T-helper 22 cell (primary cell): ENCODE measurements around the gene EHF.
"Not testable (repeated sequence)": the region's sequence is repeated elsewhere in the genome, so short reads cannot be mapped to it uniquely, and the experiment has no call there.

Experiments used
- DNase-seq: peaks from one replicate; pipeline ENCODE4 v3.0.0-alpha.2; 2020; ENCODE audit warnings: low read depth

Gene EHF

DNA sequence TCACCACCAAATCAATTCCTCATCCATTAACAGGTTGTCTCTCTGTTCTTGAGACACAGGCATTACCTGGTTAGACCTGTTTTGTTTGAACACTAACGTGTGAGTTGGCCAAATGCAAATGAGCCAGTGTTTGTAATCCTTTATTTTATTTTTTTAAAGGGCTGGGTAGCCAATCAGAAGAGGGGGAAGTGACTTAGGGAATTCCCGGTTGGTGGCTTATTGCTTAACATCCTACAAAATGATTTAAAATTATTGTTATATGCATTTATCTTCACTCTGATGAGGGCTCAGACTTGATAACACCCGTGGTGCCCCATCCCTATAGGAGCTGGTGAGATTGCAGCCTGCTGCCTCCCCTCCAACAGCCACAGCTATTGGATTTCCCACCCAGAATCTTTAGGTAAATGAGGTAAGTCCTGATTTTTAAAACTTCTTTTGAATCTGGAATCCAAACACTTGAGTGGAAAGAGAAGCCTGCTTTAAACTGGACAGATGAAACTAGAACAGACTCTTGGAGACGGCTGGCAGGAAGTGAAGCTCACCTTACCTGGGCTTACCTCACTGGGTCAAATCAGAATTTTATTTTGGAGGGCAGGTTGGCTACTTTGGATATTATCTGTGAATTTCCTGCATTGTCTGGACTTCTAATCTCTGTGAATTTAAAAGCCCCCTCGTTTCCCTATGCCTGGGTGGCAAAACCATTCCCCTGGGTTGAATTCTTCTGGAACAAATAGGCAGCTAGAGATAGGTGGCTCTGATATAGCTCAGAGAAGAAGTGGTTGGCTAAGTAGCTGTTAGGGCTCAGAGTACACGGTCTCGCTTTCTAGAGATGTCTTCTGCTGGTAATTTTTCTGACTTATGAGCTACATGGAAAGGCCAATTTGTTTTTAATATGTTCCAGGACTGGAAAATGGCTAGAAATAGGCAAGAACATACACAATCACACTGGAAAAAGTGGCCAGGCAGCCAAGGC, at the start of gene EHF:
EHF (plus strand) TSS at position 274 of the 973 bp plus-strand sequence. CDS start 21,538 bp downstream, outside the sequence.
- DNase-seq, result no peak

DNA sequence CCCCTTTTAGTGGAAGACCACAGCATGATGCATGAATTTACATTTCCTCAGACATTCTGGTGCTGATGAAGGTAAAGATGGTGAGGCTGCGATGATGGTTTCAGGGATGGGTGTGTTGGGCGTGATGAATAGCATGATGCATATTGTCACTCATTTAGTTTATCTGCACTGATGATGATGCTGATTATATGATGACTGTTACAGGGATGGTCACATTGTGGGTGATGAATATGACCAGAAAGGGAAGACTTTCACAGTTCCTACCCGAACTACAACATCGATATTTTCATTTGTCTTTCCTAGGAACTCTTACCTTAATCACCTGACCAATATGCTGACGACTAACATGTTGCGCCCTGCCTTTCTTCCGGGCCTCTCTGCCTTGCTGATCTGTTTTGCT, 47.4 kb upstream of the EHF start:
- no peak for DNase-seq

DNA sequence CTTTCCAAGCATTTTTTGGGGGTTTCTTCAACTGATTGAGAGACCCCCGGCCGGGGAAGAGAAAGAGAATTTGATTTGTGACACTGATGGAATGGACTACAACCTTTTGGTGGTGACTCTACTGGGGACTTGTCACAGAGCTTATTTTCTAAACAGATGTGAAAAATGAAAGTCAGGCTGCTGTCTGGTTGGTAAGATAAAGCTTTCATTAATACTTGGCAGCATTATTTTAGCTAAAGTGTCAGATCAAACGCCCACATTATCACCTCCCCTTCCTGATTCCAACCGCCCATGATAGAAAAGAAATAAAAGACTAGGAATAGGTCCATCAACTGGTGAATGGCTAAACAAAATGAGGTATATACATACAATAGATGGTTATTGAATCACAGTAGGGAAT, 45.6 kb upstream of the EHF start:
- no peak for DNase-seq

DNA sequence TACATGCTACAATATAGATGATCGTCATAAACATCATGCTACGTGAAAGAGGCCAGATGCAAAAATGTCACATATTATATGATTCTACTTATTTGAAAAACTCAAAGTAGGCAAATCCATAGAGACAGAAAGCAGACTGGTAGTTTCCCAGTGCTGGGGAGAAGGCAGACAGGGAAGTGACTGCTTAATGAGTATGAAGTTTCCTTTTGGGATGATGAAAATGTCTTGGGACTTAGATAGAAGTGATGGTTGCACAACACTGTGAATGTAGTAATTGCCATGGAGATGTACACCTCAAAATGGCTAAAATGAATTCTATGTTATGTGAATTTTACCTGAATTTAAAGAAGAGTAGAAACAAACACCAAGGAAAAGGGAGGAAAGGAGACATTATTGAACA, 45.2 kb upstream of the EHF start:
- DNase-seq, result no peak

DNA sequence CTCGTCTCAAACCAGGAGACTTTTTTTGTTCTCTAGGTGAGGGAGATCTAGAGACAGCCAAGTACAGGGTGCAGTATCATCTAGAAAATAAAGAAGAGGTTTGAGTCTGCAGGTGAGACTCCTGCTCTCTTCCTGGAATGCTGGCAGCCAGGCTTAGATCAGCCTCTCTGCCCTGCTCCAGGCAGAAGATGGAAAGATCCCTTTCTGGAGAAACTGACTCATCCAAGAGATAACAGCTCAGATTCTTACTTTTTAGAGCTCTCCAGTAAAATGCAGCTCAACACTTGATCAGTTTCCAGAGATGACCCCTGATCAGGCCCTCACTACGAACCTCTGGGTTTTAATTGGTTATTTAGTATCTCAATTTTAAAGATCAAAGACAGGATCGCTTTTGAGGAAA, 44.6 kb upstream of the EHF start:
- no peak for DNase-seq

DNA sequence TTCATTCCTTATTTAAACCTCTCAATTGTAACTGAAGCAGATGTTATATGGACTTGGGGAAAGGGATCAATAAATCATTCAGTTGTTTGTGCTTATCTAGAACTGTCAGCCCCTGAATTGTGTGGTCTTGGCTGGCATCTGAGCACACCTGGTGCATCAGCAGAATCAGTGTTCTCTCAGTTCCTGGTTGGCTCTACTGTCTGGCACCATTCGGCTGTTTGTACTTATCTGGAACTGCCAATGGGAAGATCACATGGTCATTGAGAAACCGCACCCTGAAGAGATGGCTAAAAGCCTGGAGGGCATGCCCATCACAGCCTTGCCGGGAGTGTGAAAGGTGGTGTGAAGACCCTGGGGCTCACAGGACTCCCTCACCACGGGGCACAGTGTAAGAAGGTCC, 37.1 kb upstream of the EHF start:
- no peak for DNase-seq

DNA sequence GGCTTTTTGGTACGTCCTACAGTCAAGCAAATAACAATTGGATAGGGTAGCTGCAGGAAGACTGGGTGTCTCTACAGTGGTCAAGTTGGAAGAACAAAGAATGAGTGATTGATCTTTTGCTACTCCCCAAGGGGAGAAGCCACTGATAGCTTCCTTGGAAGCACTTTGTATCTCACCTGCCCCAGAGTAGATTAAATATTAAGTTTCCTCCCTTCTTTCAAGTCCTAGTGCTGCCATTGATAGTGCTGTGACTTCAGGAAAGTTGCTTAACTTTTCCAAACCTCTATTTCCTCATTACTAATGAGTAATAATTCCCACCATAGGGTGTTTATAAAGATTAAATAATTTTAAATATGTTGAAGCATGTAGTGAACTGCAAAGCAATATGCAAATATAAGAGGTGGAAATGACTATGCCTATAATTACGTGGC, 35.6 kb upstream of the EHF start:
- DNase-seq, result no peak

DNA sequence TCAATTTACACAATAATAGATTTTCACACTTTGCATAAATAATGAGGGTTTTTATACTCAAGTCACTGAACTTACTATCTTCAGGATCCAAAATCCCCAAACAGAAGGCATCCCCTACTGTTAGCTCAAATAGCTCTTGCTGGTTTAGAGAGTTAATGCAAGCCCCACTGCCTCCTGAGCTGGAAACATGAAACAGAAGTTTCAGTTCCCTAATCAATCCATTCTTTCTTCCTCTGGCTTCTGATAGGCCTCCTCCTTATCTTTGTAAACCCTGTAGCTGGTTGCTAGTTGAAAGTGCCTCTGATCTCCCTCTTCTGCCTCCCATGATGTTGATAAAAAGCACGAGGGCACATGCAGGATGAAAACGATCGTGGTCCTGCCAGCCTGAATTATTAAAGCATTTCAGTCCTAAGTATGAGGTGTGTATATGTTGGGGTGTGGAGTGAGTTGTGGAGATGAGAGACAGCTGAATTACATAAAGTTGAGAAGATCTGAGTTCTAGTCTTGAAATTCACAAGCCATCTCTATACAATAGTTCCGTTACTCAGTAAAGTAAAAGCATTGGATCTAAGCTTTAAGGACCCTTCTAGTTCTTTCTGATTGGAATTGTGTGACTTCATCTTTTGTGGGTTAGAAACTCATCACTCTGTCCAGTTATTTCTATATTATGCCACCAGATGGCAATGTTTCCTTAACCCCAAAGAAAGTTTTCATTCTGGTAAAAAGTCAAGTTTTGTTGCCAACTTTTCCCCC, 35.0 kb upstream of the EHF start:
- DNase-seq, result no peak

DNA sequence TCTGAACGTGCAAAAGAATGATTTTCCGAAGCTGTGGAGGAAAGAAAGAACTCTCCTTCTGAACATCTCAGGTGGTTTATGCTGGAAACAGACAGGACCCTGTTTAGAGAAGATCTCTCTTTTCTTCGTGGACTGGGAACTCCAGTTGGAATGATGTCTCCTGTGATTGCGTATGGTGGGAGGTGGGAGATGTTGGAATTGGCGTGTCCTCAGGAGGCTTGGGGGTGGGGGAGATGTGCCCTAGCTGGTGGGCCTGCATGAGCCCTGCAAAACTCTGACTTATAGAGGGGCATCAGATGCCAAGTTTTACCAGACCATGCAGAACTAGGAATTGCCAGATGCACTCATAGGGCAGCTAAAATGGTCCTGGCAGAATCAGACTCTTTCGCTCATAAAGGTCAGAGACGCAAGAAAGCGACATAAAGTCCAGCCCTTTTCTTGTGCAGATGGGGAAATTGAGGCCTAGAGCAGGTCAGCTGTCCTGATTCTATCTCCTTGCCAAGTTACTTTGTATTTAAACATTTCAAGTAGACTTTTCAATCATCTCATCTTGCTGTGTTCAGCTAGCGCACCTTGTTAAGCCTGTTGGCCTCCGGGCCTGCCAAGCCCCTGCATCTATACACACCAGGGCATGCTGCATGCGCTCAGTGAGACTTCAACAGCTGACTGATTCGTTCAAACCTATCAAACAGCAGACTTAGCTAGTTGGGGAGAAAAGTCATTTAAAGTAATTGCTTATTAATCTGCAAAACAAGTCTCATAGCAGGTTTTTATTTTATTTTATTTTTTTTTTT, 34.2 kb upstream of the EHF start:
- no peak for DNase-seq

DNA sequence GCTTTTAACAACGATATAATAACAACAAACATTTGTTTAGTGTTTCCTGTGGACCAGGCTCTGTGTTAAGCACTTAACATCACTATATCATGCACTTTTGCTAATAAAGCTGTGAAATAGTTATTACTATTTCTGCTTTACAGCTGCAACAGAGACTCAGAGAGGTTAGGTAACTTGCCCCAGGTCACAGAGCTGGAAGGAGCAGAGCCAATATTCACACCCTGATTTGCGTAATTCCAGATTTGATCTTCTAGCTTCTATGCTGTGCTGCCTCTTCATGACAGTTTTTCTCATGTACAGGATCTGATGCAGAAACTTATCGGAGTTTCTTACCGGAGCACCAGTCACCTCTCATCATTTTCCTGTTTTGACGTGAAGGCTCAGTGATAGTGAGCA, 33.6 kb upstream of the EHF start:
- DNase-seq, result no peak

DNA sequence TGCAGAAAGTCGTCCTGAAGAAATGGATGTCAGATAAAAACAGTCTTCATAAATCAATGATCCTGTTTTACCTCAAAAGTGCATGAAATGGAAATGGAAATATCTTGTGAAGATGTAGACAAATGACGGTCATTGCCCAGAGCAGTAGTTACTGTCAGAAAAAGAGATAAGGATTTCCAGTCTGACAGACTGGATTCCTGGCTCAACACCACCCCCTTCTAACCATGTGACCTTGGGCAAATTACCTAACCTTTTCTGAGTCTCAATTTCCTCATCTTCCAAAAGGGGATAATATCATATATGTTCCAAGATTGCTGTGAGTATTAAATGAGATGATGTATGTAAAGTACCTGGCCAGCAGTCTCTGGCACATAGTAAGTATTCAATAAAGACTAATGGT, 32.9 kb upstream of the EHF start:
- no peak for DNase-seq

DNA sequence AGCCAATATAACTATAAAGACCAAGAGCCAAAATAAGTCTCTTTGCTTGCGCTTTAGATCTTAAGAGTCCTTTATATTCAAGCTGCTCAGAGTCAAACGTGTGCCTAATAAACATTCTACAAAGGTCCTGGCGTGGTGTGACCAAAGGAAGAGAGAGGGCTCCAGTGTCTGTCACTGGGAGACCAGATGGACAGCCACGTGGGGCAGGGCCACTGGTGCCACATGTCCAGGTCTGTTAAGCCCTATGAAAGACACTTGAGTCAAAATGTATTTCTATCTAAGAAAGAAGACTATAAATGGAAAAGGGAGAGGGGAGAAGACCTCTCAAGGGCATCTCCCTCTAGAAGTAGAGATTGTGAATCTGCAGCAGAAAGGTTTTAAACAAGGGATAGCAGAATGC, 32.2 kb upstream of the EHF start:
- DNase-seq, result no peak

DNA sequence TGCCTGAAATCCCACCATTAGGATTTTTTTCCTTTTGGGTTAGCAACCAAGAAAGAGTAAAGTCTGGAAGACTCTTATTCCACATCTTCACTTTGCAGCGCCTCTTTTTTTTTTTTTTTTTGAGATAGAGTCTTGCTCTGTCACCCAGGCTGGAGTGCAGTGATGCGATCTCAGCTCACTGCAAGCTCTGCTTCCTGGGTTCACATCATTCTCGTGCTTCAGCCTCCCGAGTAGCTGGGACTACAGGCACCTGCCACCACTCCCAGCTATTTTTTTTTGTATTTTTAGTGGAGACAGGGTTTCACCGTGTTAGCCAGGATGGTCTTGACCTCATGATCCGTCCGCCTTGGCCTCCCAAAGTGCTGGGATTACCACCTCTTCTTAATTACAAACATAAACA, 31.7 kb upstream of the EHF start:
- DNase-seq, result not testable (repeated sequence)

DNA sequence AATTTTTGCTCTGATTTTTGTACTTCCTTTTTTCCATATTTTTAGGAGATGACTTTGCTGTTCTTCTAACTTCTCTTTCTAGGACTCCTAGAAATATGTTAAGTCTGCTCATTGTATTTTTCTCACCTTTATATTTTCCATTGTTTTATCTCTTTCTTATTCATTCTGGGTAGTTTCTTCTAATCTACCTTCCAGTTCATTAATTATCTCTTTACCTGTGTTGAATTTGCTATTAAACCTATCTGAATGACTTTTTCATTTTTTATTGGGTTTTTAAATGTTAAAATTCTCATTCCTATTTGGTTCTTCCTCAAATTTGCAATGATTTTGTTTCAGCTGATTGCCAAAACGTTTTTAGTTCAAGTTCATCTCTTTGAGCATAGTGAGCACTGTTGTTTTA, 27.8 kb upstream of the EHF start:
- DNase-seq, result no peak

DNA sequence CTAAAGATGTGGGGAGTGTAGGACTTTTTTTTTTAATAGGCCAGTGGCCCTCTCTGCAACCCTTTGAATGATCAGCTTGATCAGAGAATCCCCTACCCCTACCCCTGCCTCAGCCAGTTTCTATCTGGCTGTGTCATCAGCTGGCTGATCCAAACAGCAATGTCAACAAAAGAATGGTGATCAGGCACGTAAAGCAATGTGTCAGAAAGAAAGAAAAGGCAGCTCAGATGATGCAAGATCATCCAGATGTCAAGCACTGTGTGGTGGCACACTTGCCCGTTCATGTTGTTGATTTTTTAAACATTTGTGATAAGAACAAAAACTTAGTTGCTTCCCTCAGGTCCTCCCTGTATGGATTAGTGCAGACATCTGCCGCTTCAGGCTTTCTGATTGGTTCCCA, 26.3 kb upstream of the EHF start:
- DNase-seq, result no peak

DNA sequence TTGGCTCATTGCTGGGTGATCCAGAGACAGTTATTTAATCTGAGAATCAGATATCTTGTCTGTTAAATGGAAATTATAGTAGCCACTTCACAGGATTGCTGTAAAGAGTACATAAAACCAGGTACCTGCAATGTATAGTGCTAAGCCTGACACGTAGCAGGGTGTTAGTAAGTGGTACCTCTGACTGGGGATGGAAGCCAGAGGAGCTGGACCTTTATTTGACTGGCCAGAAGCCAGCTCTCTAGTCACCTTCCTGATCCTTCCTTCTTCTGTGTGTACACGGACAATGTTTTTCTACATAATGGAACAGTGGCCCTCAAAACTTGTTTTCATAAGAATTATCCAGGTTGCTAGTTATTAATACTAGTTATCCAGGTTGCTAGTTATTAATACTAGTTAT, 25.5 kb upstream of the EHF start:
- no peak for DNase-seq

DNA sequence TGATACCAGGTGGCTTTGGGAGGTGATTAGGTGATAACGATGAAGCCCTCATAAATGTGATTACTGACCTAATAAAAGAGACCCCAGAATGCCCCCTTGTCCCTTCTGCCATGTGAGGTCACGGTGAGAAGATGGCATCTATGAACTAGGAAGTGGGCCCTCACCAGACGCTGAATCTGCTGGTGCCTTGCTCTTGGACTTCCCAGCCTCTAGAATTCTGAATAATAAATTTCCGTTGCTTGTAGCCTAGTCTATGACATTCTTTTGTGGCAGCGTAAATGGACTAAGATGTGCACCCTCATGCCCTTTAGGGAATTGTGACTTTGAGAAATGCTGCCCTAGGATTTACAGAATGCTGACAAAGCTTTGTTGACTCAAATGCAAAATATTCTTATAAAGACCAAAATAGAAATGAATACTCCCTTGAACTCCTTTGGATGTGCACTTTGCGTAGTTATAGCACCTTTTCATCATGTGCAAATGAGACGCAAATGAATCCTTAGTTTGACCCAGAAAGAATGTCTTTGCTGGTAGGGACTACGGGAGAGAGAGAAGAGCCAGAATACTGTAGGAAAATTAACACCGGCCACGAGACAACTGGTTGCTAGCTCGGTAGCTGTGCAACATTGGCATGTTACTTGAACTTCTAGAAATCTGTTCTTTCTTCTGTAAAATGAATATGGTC, 24.8 kb upstream of the EHF start:
- DNase-seq, result no peak

DNA sequence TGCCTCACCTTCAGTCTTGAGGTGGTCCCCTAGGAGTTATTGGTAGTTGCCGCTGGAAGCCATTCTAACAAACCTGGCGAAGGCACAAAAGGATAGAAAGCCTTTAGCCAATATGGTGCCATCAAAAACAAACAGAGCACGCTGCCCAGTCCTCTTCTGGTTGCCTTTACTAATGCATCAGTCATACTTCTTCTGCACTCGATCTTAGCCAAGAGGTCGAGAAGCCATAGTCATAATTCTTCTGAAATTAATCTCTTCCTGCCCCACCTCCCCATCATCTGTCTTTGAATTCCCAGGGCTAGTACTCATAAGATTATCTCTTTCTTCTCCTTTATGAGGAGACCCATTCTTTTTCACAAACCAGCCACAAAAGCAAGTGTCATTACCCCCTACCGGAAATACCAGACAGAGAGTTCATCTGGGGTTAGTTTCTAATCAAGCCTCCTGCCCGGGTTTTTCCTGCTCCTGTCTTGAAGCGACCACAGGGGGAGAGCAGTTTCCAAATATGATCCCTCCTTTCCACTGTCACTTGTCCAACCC, 21.4 kb upstream of the EHF start:
- DNase-seq, result no peak

DNA sequence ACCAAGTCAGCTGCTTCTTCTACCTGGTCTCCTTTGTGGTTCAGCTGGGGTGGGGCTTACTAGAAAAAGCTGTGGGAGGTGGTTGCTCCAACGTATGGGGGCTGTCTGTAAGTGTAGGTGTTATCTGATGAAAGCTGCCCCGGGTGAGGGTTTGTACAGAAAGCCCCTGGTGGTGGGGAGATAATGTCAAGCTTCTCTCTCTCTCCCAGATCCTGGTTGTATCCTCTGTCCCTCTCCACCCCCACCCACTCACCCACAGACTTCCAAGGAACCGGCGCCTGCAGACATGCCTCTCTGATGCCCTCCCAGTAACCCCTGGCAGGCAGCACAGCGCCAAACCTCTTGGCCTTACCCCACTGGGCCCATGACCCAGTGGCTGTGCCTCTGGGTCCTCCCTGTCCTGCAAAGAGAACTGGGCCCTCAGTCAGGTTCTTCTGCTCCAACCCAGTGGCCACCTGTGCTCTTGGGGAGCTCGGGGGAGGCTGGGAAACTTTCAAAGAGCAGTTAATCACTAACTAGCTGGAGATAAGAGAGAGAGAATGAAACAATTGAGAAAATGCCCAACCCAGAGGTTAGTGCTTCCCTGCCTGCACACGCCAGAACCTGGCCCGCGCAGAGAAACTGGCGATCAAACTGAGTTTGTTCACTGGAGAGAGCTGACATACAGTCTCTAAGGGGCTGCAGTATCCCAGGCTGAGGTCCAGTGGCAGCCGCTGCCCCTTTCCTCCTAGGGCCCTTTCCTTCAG, 20.4 kb upstream of the EHF start:
- DNase-seq, result no peak

DNA sequence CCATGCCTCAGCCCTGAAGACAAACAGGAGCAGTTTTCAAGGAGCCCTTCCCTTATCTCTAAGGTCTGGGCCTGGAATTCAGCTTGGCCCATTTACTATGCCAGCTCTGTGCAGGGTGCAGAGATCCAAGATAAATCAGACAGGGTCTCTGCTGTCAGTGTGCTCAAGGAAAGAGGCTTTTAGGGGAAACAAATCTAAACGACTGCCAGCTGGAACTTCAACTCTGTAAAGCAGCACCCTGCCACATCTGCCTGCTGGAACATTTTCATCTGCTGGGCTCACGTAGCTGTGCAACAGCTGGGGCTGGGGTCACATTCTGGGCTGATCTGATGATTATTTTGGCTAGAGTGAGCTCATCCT, 19.8 kb upstream of the EHF start:
- DNase-seq, result no peak

DNA sequence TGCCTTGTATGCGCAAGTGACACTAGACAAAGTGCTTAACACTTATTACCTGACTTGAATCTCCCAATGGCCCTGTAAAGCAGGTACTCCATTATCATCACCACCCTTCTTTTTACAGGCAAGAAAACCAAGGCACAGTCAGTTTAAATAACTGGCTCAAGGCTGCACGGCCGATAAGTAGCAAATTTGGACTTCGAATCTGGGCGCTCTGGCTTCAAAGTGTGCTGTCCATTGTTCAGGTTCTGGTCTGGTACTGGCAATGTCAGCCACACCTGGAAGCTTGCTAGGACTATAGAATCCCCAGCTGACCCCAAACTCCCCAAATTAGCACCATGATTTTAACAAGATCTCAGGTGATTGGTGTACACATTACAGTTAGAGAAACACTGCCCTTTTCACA, 19.3 kb upstream of the EHF start:
- DNase-seq, result no peak
